ENCODE results near the gene SLC49A4. TPM values are rescaled to one million over a fixed set of nuclear protein-coding genes. Genes with fewer than 3 reads are reported as not detected.

The SLC49A4 gene
- total RNA-seq, 1 experiment from 2014 or later, result 24.3 TPM

DNA sequence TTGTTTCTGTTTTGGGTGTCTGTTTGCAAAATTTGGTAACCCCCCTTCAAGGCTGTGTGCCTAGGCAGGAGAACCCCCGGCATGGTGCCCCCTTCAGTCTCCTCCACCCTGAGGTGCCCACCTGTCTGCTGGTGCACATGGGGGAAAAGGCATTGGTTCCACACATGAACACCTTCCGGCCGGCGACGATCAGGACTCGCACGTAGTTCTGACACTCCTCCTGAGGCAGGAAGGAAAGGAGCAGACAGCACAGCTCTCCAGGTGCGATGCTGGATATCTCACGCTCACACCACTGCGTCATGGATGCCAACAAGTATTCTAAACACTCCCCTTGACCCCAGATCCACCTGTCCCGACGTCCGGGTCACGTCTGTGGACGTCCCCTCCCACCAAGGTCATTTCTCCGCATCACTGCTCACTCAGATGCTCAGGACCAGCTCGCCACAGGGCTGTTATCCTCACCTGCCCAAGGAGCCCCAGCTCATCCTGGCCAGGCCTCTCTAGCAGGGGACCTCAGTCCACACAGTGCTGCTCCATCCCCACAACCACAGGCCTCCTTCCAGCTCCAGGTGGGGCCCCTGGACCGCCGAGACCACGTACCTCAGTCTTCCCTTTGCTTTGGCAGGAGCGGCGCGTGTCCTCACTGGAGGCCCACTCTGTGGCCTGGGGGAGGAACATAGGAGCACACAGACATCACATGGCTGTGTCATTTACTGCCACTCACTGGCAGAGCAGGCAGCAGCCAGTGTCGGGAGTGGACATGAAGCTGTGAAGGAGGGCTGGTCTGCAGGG, 133.7 kb downstream of the SLC49A4 start:
- DNase-seq (ENCODE audit: low read depth), result no peak

DNA sequence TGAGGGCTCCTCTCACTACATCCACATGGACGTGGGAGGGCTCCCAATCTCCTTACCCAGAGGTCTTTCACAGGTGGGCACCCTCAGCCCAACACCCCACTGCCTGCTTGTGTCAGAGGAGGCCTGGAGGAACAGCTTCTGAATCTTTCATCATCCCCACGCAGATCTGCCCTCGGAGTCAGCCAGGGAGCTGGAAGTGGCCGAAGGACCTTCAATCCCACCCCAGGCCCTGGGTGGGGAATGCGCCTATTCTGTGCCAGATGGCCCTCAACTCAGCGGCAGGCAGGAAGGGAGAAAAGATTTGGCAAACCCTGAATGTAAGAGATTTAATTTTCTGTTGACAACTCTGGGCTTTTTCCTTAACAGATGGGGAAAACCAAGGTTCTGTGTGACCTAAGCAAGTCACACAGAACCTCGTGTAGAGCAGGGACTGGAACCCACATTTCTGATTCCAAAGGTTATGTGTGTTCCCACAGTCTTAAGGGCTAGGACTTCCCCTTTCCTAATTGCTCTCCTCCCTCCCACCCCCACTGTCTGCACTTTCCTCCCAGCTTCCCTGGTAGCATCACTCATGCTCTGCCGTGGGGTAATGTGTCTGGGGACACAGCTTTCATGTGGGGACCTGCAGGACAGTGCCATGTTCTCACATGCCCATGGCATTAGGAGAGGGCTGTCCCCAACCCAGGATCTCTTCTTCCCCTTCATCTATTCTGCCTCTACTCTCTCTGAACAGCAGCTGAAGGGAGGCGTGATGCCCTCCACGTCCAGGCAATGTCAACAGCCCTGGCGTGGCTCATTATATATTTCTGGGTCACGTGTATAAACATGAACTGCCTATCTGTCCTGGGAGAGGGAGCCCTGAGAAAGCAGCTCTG, 134.6 kb downstream of the SLC49A4 start:
- DNase-seq (ENCODE audit: low read depth), result no peak

DNA sequence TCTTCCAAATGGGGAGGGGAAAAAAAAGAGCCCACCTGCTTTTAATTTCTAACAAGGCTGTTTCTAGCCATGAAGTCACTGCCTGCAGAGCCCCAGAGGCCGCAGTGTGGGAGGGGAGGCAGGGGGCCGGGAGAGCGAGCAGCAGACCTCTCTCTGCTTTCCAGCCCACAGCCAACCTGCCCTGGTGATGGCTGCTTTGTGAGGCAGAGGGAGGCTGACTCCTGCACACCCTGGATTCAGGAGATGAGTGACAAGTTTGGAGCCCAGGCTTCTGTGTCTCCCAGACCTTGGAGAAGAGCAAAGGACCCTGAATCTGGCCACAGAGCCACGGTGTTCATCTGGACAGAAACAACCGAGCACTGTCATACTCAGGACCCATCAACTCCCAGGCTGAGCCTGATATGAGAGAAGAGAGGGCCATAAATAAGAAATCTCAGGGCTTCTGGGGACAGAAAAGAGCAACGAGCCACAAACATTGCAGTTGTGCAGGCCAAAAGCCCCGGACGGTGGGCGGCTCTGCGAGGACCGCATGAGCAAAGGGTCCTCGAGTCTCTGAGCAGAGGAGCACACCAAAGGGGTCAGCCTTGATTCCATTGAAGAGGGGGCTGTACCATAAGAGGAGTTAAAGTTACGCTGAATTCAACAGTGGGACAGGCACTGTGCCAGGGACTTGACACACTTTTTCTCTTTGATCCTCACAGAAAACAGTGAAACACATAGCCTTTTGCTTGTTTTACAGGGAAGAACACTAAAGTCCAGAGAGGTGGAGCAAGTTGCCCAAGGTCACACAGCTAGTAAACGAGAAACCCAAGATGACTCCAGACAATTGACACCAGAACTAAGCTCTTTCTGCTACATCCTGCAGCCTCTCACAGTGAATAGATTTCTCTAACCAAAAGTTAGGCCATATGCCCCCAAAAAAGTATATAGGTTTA, 135.5 kb downstream of the SLC49A4 start:
- DNase-seq (ENCODE audit: low read depth), result no peak

Other genes starting within 250 kb of the SLC49A4 start
- gene PARP9, start 230.8 kb upstream of the SLC49A4 start, total RNA-seq (2014; rRNA removed; shearing (Covaris generic)), result 10.5 and 10.7 TPM in 2 replicates
- 17.4 and 22.5 TPM in 2 replicates for gene DTX3L, start 230.7 kb upstream of the SLC49A4 start, total RNA-seq (2014; rRNA removed; shearing (Covaris generic))
- gene PARP15, start 217.4 kb upstream of the SLC49A4 start, total RNA-seq (2014; rRNA removed; shearing (Covaris generic)), result not detected in 2 replicates
- 19.8 and 21.0 TPM in 2 replicates for gene PARP14, start 114.2 kb upstream of the SLC49A4 start, total RNA-seq (2014; rRNA removed; shearing (Covaris generic))
- gene HSPBAP1, start 1.2 kb upstream of the SLC49A4 start, total RNA-seq (2014; rRNA removed; shearing (Covaris generic)), result 16.4 and 18.1 TPM in 2 replicates
- not detected in 2 replicates for gene SEMA5B, start 232.7 kb downstream of the SLC49A4 start, total RNA-seq (2014; rRNA removed; shearing (Covaris generic))

Data from HT1080 (cell line).